ENCODE measurements around the gene GOLGA8J.

GOLGA8J gene

GRCh38 chr15:30056166-30056565 is 26.6 kb upstream of the GOLGA8J start:
- ChIA-PET CTCF (no interaction called here), POLR2A (ENCODE audit: low non-redundant PET) (no interaction called here)
- TF ChIP-seq, protein P1, sequence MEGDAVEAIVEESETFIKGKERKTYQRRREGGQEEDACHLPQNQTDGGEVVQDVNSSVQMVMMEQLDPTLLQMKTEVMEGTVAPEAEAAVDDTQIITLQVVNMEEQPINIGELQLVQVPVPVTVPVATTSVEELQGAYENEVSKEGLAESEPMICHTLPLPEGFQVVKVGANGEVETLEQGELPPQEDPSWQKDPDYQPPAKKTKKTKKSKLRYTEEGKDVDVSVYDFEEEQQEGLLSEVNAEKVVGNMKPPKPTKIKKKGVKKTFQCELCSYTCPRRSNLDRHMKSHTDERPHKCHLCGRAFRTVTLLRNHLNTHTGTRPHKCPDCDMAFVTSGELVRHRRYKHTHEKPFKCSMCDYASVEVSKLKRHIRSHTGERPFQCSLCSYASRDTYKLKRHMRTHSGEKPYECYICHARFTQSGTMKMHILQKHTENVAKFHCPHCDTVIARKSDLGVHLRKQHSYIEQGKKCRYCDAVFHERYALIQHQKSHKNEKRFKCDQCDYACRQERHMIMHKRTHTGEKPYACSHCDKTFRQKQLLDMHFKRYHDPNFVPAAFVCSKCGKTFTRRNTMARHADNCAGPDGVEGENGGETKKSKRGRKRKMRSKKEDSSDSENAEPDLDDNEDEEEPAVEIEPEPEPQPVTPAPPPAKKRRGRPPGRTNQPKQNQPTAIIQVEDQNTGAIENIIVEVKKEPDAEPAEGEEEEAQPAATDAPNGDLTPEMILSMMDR (conservative IDR thresholded peaks at IDR 0.05; ENCODE audit: low read depth), result no peak
- no peak for DNase-seq (ENCODE audit: low spot score)
- H3K27ac ChIP-seq, result no peak overlapping the region

DNA sequence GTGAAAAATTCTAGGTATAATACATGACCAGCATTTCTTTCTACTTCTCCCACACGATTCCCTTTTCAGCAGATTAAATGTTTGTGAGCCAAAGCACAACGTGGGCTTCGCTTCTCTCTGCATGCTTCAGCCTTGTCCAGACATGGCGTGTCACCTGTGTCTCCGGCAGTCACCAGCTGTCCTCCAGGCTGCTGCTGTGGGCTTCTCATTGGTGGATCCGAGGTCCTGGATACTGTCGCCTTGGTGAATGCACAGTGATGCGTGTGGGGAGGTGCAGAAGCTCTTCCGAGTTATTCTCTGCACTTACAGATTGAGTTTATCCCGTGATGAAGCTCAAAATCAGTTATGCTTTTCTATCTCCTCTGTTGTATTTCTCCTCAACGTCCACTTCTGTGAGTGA is 23.0 kb upstream of the GOLGA8J start:
- CTCF ChIA-PET, result no interaction called here
- no peak for DNase-seq (ENCODE audit: low spot score)
- TF ChIP-seq, protein P1 (conservative IDR thresholded peaks at IDR 0.05; ENCODE audit: low read depth), result no peak
- POLR2A ChIA-PET (ENCODE audit: low non-redundant PET), result no interaction called here
- H3K27ac ChIP-seq, result no peak overlapping the region

DNA sequence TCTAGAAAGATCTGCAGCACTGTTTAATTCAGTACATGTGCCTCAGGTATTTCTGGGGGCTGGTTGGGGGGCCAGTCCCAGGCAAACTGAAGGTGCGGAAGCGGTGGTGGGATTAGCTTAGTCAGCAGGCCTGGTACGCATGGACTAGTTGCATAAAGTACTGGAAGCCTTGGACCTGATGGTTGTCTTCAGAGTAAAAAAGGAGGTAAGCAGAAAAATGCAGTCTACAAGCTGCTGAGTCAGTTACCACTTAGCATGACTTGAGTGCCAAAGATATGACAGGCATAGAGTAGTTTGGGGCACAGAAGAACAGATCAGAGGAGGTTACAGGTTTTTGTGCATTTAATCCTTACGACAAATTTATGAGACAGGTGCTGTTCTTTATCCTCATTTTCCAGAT is 19.9 kb upstream of the GOLGA8J start:
- no peak overlapping the region for H3K27ac ChIP-seq
- POLR2A ChIA-PET (ENCODE audit: low non-redundant PET), result no interaction called here
- CTCF ChIA-PET, result interaction anchor here (0.6 kb wide), 1 partner anchor 495 kb away, joined by 5 read pairs; no protein-coding TSS in a partner anchor
- no peak for DNase-seq (ENCODE audit: low spot score)
- TF ChIP-seq, protein P1 (conservative IDR thresholded peaks at IDR 0.05; ENCODE audit: low read depth), result no peak

GRCh38 chr15:30063835-30064546 is 18.8 kb upstream of the GOLGA8J start:
- ChIA-PET POLR2A (ENCODE audit: low non-redundant PET) (no interaction called here), CTCF (interaction anchor here (0.6 kb wide), 1 partner anchor 268 kb away, joined by 5 read pairs; no protein-coding TSS in a partner anchor)
- no peak overlapping the region for H3K27ac ChIP-seq
- DNase-seq (ENCODE audit: low spot score), result no peak
- TF ChIP-seq, protein P1 (conservative IDR thresholded peaks at IDR 0.05; ENCODE audit: low read depth), result no peak

DNA sequence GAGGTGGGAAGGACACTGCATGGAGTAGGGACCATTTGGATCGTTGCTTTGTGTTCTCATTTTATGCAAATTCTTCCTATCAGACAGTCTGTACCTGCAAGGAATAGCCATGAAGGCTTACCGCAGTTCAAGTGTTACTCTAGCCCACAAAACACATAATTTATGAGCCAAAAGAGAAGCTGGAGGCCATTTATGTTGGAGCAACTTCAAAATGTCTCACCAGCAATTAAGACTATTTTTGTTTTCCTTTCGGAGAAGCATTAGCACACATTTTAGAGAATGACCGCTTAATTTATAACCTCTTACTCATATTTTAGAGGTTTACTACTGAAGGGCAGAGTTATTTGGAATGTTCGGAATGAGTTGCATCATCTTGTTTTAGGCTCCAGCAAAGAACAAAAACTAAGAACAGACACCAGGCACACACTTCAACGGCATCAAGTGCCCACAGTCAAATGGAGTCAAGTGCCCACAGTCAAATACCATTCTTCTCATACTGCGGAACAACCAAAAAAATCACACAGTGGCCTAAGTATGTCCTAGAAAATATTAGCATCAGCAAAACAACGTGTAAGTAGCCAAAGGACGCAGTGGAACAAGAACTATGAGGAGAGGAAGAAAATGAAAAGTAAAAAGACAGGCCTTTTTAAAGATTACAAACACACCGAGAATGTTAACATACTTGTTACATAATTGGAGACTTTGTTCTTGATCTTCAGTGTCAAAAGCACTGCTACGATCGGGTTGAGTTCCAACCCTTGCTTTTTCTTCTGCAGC is 17.5 kb upstream of the GOLGA8J start:
- TF ChIP-seq, protein P1 (conservative IDR thresholded peaks at IDR 0.05; ENCODE audit: low read depth), result no peak
- H3K27ac ChIP-seq, result peak overlapping the region; percentile 76
- CTCF ChIA-PET, result no interaction called here
- POLR2A ChIA-PET (ENCODE audit: low non-redundant PET), result no interaction called here
- DNase-seq (ENCODE audit: low spot score), result peak; percentile 82

DNA sequence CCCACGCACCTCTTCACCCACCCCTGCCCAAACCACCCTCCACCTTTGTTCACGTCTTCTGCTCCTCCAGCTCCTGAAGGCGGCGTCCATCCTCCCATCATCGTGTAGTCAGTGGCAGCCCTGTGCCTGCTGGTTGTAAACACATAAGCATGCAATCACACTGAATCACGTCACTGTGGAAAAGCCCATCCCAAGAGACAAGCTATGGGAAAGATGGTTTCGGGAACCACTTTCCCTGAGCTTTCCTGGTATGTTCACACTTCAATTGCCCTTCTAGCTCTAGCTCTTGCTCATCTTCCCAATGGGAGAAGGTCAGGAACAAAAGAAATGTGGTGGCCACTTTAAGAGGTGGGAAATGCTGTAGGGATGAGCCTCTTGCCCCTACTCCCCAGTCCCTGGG is 14.4 kb upstream of the GOLGA8J start:
- ChIA-PET POLR2A (ENCODE audit: low non-redundant PET) (no interaction called here), CTCF (interaction anchor here (0.9 kb wide), 1 partner anchor 10 kb away, joined by 3 read pairs; no protein-coding TSS in a partner anchor)
- TF ChIP-seq, protein P1 (conservative IDR thresholded peaks at IDR 0.05; ENCODE audit: low read depth), result no peak
- no peak for DNase-seq (ENCODE audit: low spot score)
- H3K27ac ChIP-seq, result no peak overlapping the region
